SU-DHL-6 (cell line): Measurements from ENCODE around the gene PICK1.
A peak's percentile ranks its signal among the peaks of the same experiment; 100 is the strongest.
"Not testable (repeated sequence)": the region's sequence is repeated elsewhere in the genome, so short reads cannot be mapped to it uniquely, and the experiment has no call there.

ENCODE experiments used
- H2AFZ ChIP-seq: fragments of 200-600 bp; sonication (generic); 2 replicates; pipeline ENCODE4 v1.6.1; 2014; ENCODE audit warnings: low read depth, mild to moderate bottlenecking, moderate library complexity, mixed read lengths, antibody characterized with exemption, low read length; ENCODE audit not compliant: severe bottlenecking
- H3F3A ChIP-seq: fragments of 200-600 bp; shearing (Covaris generic); 2 replicates; pipeline ENCODE4 v1.6.0; 2016; ENCODE audit warnings: antibody characterized with exemption, mild to moderate bottlenecking; ENCODE audit not compliant: insufficient read depth
- H3K27ac ChIP-seq: fragments of 200-600 bp; sonication (generic); 2 replicates; pipeline ENCODE4 v1.5.1; 2016; ENCODE audit warnings: low read depth, mild to moderate bottlenecking, low read length, moderate library complexity, mixed read lengths
- H3K27me3 ChIP-seq: fragments of 200-600 bp; sonication (generic), shearing (Covaris generic); 2 replicates; pipeline ENCODE4 v1.6.0; 2014; ENCODE audit warnings: mild to moderate bottlenecking, low read length
- H3K36me3 ChIP-seq: fragments of 200-600 bp; sonication (generic); 2 replicates; pipeline ENCODE4 v1.6.1; 2014; ENCODE audit warnings: mild to moderate bottlenecking, low read length, mixed read lengths
- H3K4me2 ChIP-seq: fragments of 300-600, 200-600 bp; shearing (Covaris generic), sonication (generic); 2 replicates; pipeline ENCODE4 v1.6.0; 2014; ENCODE audit warnings: low read length, low read depth, mild to moderate bottlenecking; ENCODE audit not compliant: poor library complexity, severe bottlenecking
- H3K4me3 ChIP-seq: fragments of 200-600 bp; sonication (generic); 2 replicates; pipeline ENCODE4 v1.5.1; 2014; ENCODE audit warnings: antibody characterized with exemption, low read length, mild to moderate bottlenecking, mixed read lengths; ENCODE audit not compliant: insufficient read depth, poor library complexity, severe bottlenecking
- H3K79me2 ChIP-seq: fragments of 200-600 bp; sonication (generic); 2 replicates; pipeline ENCODE4 v1.6.1; 2014; ENCODE audit warnings: mild to moderate bottlenecking, low read length, moderate library complexity; ENCODE audit not compliant: insufficient read depth
- H3K9ac ChIP-seq: fragments of 200-600 bp; sonication (generic); 2 replicates; pipeline ENCODE4 v1.7.0; 2014; ENCODE audit warnings: mild to moderate bottlenecking, low read length
- H3K9me2 ChIP-seq: fragments of 200-600 bp; sonication (generic); replicated peaks from 2 replicates; pipeline ENCODE4 v1.6.1; 2014; ENCODE audit warnings: low read length; ENCODE audit not compliant: insufficient read depth
- H3K9me3 ChIP-seq: fragments of 200-600 bp; sonication (generic); 2 replicates; pipeline ENCODE4 v1.6.1; 2014; ENCODE audit warnings: low read length, mixed read lengths; ENCODE audit not compliant: insufficient read depth
- H4K20me1 ChIP-seq: fragments of 200-600 bp; sonication (generic); 2 replicates; pipeline ENCODE4 v1.6.1; 2014; ENCODE audit warnings: low read depth, mild to moderate bottlenecking, antibody characterized with exemption, low read length, moderate library complexity, mixed read lengths
- CTCF ChIP-seq: fragments of 200-600 bp; sonication (generic); IDR thresholded peaks from one replicate; pipeline ENCODE4 v1.5.1; 2017; ENCODE audit warnings: antibody characterized with exemption, mild to moderate bottlenecking, low read length, moderate library complexity; ENCODE audit not compliant: insufficient read depth, poor library complexity, severe bottlenecking
- EZH2phosphoT487 ChIP-seq: fragments of 200-600 bp; sonication (generic), shearing (Covaris generic); conservative IDR thresholded peaks from 2 replicates; pipeline ENCODE4 v1.6.1; 2018; ENCODE audit warnings: mild to moderate bottlenecking, antibody characterized with exemption, low read length, moderate library complexity, mixed read lengths

Gene PICK1

GRCh38 chr22:38114484-38115398 is 57.5 kb downstream of the PICK1 start:
- Histone ChIP-seq H3K4me2 (no peak overlapping the region), H3K27me3 (no peaks in the 10 kb centered on the region), H3K9me2 (no peaks in the 10 kb centered on the region), H3K4me3 (no peak overlapping the region), H3K36me3 (no peaks in the 10 kb centered on the region), H3K9me3 (no peaks in the 10 kb centered on the region), H4K20me1 (no peaks in the 10 kb centered on the region), H3F3A (no peaks in the 10 kb centered on the region), H3K79me2 (no peaks in the 10 kb centered on the region), H3K9ac (no peak overlapping the region), H3K27ac (no peak overlapping the region), H2AFZ (no peak overlapping the region)
- TF ChIP-seq CTCF (peak; percentile 91), EZH2phosphoT487 (no peak)

DNA sequence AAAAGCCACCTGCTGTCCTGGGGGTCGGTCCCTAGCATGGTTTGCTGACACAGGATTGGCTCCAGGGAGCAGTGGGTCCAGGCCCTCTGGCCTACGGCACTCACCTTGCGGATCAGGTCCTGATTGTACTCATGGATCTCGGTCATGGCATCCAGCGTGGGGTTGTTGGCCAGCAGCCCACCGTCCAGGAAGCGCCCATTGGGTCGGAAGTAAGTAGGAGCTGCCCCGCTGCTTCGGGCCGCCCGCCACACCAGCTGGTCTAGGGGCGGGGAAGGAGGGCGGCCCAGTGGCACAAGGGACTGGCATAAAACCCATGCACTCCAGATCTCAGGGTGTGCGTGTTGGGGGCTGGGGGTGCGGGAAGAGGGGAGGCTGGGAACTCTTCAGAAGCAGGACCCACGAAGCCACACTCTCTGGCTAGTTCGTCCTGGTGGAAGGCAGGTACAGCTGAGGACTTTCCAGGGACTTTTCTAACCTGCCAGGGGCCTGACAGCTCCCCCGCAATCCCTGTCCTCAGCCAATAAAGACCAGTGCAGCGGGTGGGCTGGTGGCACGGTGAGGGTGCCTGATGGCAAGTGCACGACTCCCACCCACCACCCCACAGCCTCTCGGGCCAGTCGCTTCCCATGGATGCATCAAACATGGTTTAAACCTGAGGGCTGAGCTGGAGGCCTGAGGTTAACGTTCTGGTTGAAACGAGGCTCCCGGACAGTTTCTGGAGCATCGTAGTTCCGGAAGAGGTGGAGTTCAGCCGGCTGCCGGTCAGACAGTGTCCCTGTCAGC is 58.4 kb downstream of the PICK1 start:
- TF ChIP-seq EZH2phosphoT487 (no peak), CTCF (no peak)
- H3K36me3 ChIP-seq, result no peaks in the 10 kb centered on the region
- no peaks in the 10 kb centered on the region for H3K9me2 ChIP-seq
- H2AFZ ChIP-seq, result no peak overlapping the region
- no peaks in the 10 kb centered on the region for H3K79me2 ChIP-seq
- H3K9ac ChIP-seq, result no peak overlapping the region
- no peak overlapping the region for H3K27ac ChIP-seq
- H3K4me2 ChIP-seq, result no peak overlapping the region
- H3F3A ChIP-seq, result no peaks in the 10 kb centered on the region
- no peaks in the 10 kb centered on the region for H3K9me3 ChIP-seq
- no peak overlapping the region for H3K4me3 ChIP-seq
- H4K20me1 ChIP-seq, result no peaks in the 10 kb centered on the region
- no peaks in the 10 kb centered on the region for H3K27me3 ChIP-seq

DNA sequence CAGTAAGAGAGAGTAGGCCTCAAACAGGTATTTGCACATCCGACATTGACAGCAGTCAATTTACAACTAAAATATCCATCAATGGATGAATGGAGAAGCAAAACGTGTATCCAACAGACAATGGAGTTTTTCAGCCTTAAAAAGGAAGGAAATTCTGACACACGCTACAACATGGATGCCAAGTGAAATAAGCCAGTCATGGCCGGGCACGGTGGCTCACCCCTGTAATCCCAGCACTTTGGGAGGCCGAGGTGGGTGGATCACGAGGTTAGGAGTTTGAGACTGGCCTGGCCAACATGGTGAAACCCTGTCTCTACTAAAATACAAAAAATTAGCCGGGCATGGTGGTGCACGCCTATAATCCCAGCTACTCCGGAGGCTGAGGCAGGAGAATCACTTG is 60.4 kb downstream of the PICK1 start:
- H3K27me3 ChIP-seq, H2AFZ ChIP-seq, H3K4me2 ChIP-seq, H4K20me1 ChIP-seq, H3K9me3 ChIP-seq, H3K36me3 ChIP-seq, H3K9ac ChIP-seq, H3F3A ChIP-seq, H3K79me2 ChIP-seq, H3K4me3 ChIP-seq, H3K9me2 ChIP-seq, H3K27ac ChIP-seq: not testable (repeated sequence)

DNA sequence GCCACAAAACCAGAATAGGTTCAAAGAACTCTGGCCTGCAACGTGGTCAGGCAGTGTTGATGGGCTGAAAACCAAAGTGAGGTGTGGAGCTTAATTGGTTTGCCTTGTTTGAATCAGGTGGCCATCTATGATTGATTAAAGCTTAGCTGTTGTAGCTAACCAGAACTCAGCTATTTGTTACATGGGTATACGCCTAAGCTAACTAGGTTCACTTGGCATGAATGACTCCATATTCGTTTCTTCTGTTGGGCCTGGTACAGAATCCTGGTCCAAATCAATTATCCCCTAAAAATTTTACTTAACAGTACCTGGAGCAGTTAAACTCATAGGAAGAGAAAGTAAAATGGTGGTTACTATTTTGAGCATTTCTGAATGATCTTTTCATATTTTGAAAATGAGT is 61.0 kb downstream of the PICK1 start:
- H3K9me3 ChIP-seq, result no peaks in the 10 kb centered on the region
- no peaks in the 10 kb centered on the region for H3F3A ChIP-seq
- no peaks in the 10 kb centered on the region for H3K27me3 ChIP-seq
- no peaks in the 10 kb centered on the region for H3K79me2 ChIP-seq
- no peak overlapping the region for H2AFZ ChIP-seq
- H3K4me2 ChIP-seq, result no peak overlapping the region
- no peak overlapping the region for H3K9ac ChIP-seq
- H3K4me3 ChIP-seq, result no peak overlapping the region
- H4K20me1 ChIP-seq, result no peaks in the 10 kb centered on the region
- TF ChIP-seq CTCF (no peak), EZH2phosphoT487 (no peak)
- no peaks in the 10 kb centered on the region for H3K36me3 ChIP-seq
- no peaks in the 10 kb centered on the region for H3K9me2 ChIP-seq
- no peak overlapping the region for H3K27ac ChIP-seq

GRCh38 chr22:38118747-38119146 is 61.5 kb downstream of the PICK1 start:
- H3K4me2 ChIP-seq, H3F3A ChIP-seq, H3K27ac ChIP-seq, H3K9me2 ChIP-seq, H4K20me1 ChIP-seq, H3K9me3 ChIP-seq, H2AFZ ChIP-seq, H3K9ac ChIP-seq, H3K79me2 ChIP-seq, H3K4me3 ChIP-seq, H3K36me3 ChIP-seq, H3K27me3 ChIP-seq: not testable (repeated sequence)
